HepG2 (cell line): Measurements from ENCODE around the gene ATP9A. TPM values are rescaled to one million over a fixed set of nuclear protein-coding genes. Genes with fewer than 3 reads are reported as not detected.
A peak's percentile ranks its signal among the peaks of the same experiment; 100 is the strongest.

Source experiments
- ATAC-seq: fragments of 200-7000 bp; cut with Tn5 transposase; 3 replicates; pipeline ENCODE4 v1.9.1; 2020; ENCODE audit warnings: mild to moderate bottlenecking, moderate library complexity
- BruUV-seq: library from RNA; stranded (reverse); fragments of 400-500 nt; replicated peaks from 2 replicates; lab custom pipeline; 2021; lab: Mats Ljungman, UMichigan
- CTCF ChIA-PET: fragments of 300-600 bp; formaldehyde crosslinking; extraction: SDS; loops from one replicate; lab custom pipeline; 2021; ENCODE audit warnings: low total read pairs, inconsistent platforms, low intra/inter-chr PET ratio; lab: Yijun Ruan, JAX
- POLR2A ChIA-PET: fragments of 350-600 bp; sonication (Branson Sonifier 250); formaldehyde crosslinking; loops from one replicate; lab custom pipeline; 2020; ENCODE audit warnings: antibody characterized with exemption, inconsistent platforms; lab: Yijun Ruan, JAX
- DNase-seq: peaks from one replicate; pipeline ENCODE4 v3.0.0-alpha.2; 2015; ENCODE audit warnings: low spot score
- FAIRE-seq: peaks from 3 replicates; lab custom pipeline; 2011; peaks lifted over from hg19 to GRCh38; lab: Jason Lieb, UNC
- H2AFZ ChIP-seq: one replicate; pipeline ENCODE4 v1.6.1; 2011; ENCODE audit warnings: low read length, inconsistent platforms
- H3K27ac ChIP-seq: fragments of 300-600 bp; 3 replicates; pipeline ENCODE4 v1.8.0; 2011; ENCODE audit warnings: mixed run types, mild to moderate bottlenecking, mixed read lengths, low read length, inconsistent platforms; ENCODE audit not compliant: insufficient read depth; ENCODE audit errors: extremely low read length
- H3K27me3 ChIP-seq, 2 experiments: fragments of 200-600 bp in 1 of 2; 2 replicates in 1 of 2; 3 replicates in 1 of 2; pipeline versions ENCODE4 v1.6.0 to v1.8.0; 2011; ENCODE audit warnings: low read length in 2 of 2, mild to moderate bottlenecking in 2 of 2, moderate library complexity in 2 of 2, inconsistent platforms in 1 of 2; ENCODE audit not compliant: insufficient read depth in 2 of 2, control insufficient read depth in 1 of 2
- H3K36me3 ChIP-seq, 2 experiments: fragments of 200-600 bp in 1 of 2; replicated peaks in 1 of 2; 2 replicates in 1 of 2; 3 replicates in 1 of 2; pipeline versions ENCODE4 v1.5.1 to v1.8.0; 2011; ENCODE audit warnings: low read length in 2 of 2, inconsistent platforms in 1 of 2; ENCODE audit not compliant: insufficient read depth in 2 of 2, control insufficient read depth in 1 of 2
- H3K4me1 ChIP-seq: 2 replicates; pipeline ENCODE4 v1.5.1; 2012; ENCODE audit warnings: low read length, inconsistent platforms; ENCODE audit not compliant: insufficient read depth
- H3K4me2 ChIP-seq: 2 replicates; pipeline ENCODE4 v1.6.0; 2011; ENCODE audit warnings: low read depth, low read length, inconsistent platforms
- H3K4me3 ChIP-seq, 3 experiments: fragments of 200-600 bp in 1 of 3; sonication (generic), shearing (Covaris generic) in 1 of 3; replicated peaks in 1 of 3; 2 replicates each; pipeline ENCODE4 v1.5.1; 2011 to 2016; ENCODE audit warnings: low read length in 3 of 3, inconsistent platforms in 2 of 3, low read depth in 2 of 3, mild to moderate bottlenecking in 2 of 3, control low read depth in 1 of 3, mixed read lengths in 1 of 3; ENCODE audit not compliant: insufficient read depth in 1 of 3
- H3K79me2 ChIP-seq: one replicate; pipeline ENCODE4 v1.6.1; 2011; ENCODE audit warnings: low read length, inconsistent platforms; ENCODE audit not compliant: insufficient read depth
- H3K9ac ChIP-seq: 2 replicates; pipeline ENCODE4 v1.6.0; 2011; ENCODE audit warnings: mild to moderate bottlenecking, low read depth, low read length, inconsistent platforms; ENCODE audit not compliant: insufficient read depth
- H3K9me3 ChIP-seq: 2 replicates; pipeline ENCODE4 v1.5.1; 2012; ENCODE audit warnings: mild to moderate bottlenecking, low read length
- H4K20me1 ChIP-seq: 2 replicates; pipeline ENCODE4 v1.6.0; 2011; ENCODE audit warnings: inconsistent platforms, mild to moderate bottlenecking, low read length, moderate library complexity; ENCODE audit not compliant: insufficient read depth
- ATF1 ChIP-seq: IDR thresholded peaks from 2 replicates; pipeline ENCODE4 v1.6.1; 2016; ENCODE audit warnings: mild to moderate bottlenecking, control low read depth
- ATM ChIP-seq: fragments of 450-650 bp; IDR thresholded peaks from 2 replicates; pipeline ENCODE4 v1.7.1; 2017; ENCODE audit warnings: mild to moderate bottlenecking, borderline replicate concordance
- CENPT ChIP-seq: sonication (generic); formaldehyde crosslinking; IDR thresholded peaks from 2 replicates; pipeline ENCODE4 v1.8.0; 2022; ENCODE audit warnings: low read depth, mild to moderate bottlenecking, moderate library complexity, missing genetic modification reagents
- HOXD1 ChIP-seq: sonication (generic); formaldehyde crosslinking; IDR thresholded peaks from 2 replicates; pipeline ENCODE4 v1.5.0; 2020; ENCODE audit warnings: missing genetic modification reagents
- ISX ChIP-seq: sonication (generic); formaldehyde crosslinking; conservative IDR thresholded peaks from 2 replicates; pipeline ENCODE4 v1.5.0; 2020; ENCODE audit warnings: missing genetic modification reagents
- JUNB ChIP-seq: sonication (generic); formaldehyde crosslinking; IDR thresholded peaks from 2 replicates; pipeline ENCODE4 v1.8.0; 2022; ENCODE audit warnings: missing genetic modification reagents, mild to moderate bottlenecking, borderline replicate concordance
- KDM5B ChIP-seq: sonication (generic); formaldehyde crosslinking; IDR thresholded peaks from 2 replicates; pipeline ENCODE4 v1.4.0; 2020; ENCODE audit warnings: missing genetic modification reagents, mild to moderate bottlenecking, borderline replicate concordance
- ZBTB21 ChIP-seq: sonication (generic); formaldehyde crosslinking; IDR thresholded peaks from 2 replicates; pipeline ENCODE4 v1.4.0; 2020; ENCODE audit warnings: missing genetic modification reagents
- ZNF10 ChIP-seq: sonication (generic); formaldehyde crosslinking; IDR thresholded peaks from 2 replicates; pipeline ENCODE4 v1.4.0; 2020; ENCODE audit warnings: mild to moderate bottlenecking, low read depth, missing genetic modification reagents, borderline replicate concordance
- ZNF160 ChIP-seq: sonication (generic); formaldehyde crosslinking; IDR thresholded peaks from 2 replicates; pipeline ENCODE4 v1.8.0; 2022; ENCODE audit warnings: mild to moderate bottlenecking, inconsistent platforms, missing genetic modification reagents
- ZNF558 ChIP-seq: sonication (generic); formaldehyde crosslinking; IDR thresholded peaks from 2 replicates; pipeline ENCODE4 v1.9.0; 2022; ENCODE audit warnings: mild to moderate bottlenecking, missing genetic modification reagents, borderline replicate concordance
- ZNF563 ChIP-seq: sonication (generic); formaldehyde crosslinking; IDR thresholded peaks from 2 replicates; pipeline ENCODE4 v1.8.0; 2022; ENCODE audit warnings: mild to moderate bottlenecking, moderate library complexity, missing genetic modification reagents
- ZSCAN31 ChIP-seq: sonication (generic); formaldehyde crosslinking; IDR thresholded peaks from 2 replicates; pipeline ENCODE4 v1.5.0; 2020; ENCODE audit warnings: low read depth, mild to moderate bottlenecking, missing genetic modification reagents
- WGBS: methylation state at CpG from one replicate; pipeline ENCODE4 v1.1.6; 2017; ENCODE audit warnings: low lambda C conversion rate; 5-methylcytosine and 5-hydroxymethylcytosine counted together
- in situ Hi-C: cut with HindIII; loops from 2 replicates; pipeline ENCODE4 v1.10.0; 2017; ENCODE audit warnings: low pct_unique_long_range_greater_than_20kb; ENCODE audit not compliant: extremely low pct_ligation_motif_present
- intact Hi-C: fragments of 100-400 bp; cut with micrococcal nuclease; formaldehyde crosslinking; loops from one replicate; pipeline ENCODE4 v1.10.0; 2022; ENCODE audit not compliant: unreplicated experiment
- polyA plus RNA-seq, 8 experiments: library from polyadenylated mRNA; depleted of rRNA in 3 of 8; stranded (reverse) in 7 of 8; unstranded in 1 of 8; fragments of >200 nt; fragmentation: Illumina TruSeq in 4 of 8; extraction: Trizol in 4 of 8; gene quantifications; 2 replicates each; pipeline versions ENCODE4 v1.2.1 to v1.2.3, GENCODE V29; 2011 to 2016; ENCODE audit warnings: low read depth in 4 of 8, missing spikeins in 1 of 8, mixed read lengths in 1 of 8; ENCODE audit not compliant: insufficient read depth in 1 of 8
- total RNA-seq, 5 experiments: library from RNA; depleted of rRNA; stranded (reverse); fragments of >200 nt; fragmentation: Illumina TruSeq; extraction: Trizol; gene quantifications; 2 replicates each; pipeline ENCODE4 v1.2.3, GENCODE V29; 2016; ENCODE audit warnings: low read depth in 1 of 5
- TF ChIP-seq, protein P1 (sequence below): sonication (generic); formaldehyde crosslinking; IDR thresholded peaks from 2 replicates; pipeline ENCODE4 v1.5.1; 2020; ENCODE audit warnings: missing genetic modification reagents, mild to moderate bottlenecking, borderline replicate concordance
- TF ChIP-seq, protein P2 (sequence below): sonication (generic); formaldehyde crosslinking; IDR thresholded peaks from 2 replicates; pipeline ENCODE4 v1.5.0; 2020; ENCODE audit warnings: mild to moderate bottlenecking, missing genetic modification reagents
- TF ChIP-seq, protein P3 (sequence below): sonication (generic); formaldehyde crosslinking; IDR thresholded peaks from 2 replicates; pipeline ENCODE4 v1.5.1; 2020; ENCODE audit warnings: mild to moderate bottlenecking, moderate library complexity, missing genetic modification reagents

The ATP9A gene
- total and polyA plus RNA-seq, 2 of the 13 experiments (the other 11 are each of a cell fraction or from before 2014, with no cell fraction given): 11.8 to 18.5 TPM

DNA sequence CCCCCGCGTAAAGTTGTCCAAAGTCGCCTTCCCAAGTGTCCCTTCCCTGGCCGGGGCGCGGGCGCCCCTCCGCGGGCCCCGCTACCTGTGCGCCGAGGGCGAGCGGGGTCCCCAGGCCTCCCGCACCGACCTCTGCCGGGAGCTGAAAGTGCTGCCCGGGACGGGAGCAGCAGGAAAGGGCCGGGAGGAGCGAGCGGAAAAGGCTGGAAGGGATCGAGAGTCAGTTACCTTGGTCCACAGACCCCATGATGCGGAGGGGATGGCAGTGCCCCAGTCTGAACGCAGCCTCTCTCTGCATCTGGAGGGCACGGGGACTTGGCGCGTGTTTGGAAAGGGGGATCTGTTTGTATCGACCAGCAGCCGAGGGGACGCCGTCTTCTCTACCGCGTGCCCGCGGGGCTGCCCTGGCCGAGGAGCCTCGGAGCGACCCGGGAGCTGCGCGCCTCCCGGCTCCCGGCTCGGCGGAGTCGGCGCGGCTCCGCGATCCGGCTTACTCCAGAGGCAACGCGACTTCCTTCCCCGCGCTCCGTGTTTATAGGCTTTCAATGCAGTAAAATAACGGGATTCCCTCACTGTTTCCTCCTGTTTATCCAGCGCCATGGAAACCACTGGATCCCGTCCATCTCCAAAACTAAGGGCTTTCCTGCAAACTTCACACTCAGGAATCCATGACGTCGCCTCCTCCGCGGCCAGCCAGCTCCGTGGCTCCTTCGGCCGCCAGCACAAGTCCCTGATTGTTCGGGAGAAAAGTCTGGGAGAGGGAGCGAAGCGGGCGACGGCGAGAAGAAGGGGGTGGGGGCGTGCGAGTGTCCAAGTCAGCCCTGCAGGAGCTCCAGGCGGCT is 205.6 kb downstream of the ATP9A start:
- H3K27ac ChIP-seq: no peak overlapping the region
- no peak for TF ChIP-seq ATM
- TF ChIP-seq ZNF558 (CRISPR knock-in tag): 0 out of 2 replicates have a peak, but pooled peaks have one; percentile 39
- no peak for TF ChIP-seq ZBTB21 (CRISPR knock-in tag)
- no peak for TF ChIP-seq ZNF10 (CRISPR knock-in tag)
- TF ChIP-seq ATF1 (CRISPR knock-in tag): no peak
- TF ChIP-seq KDM5B (CRISPR knock-in tag): peak; percentile 53; the same call in 1 of the 2 replicates
- TF ChIP-seq CENPT (CRISPR knock-in tag): no peak
- no peak for TF ChIP-seq ZNF160 (CRISPR knock-in tag)
- TF ChIP-seq ISX (CRISPR knock-in tag): no peak
- TF ChIP-seq, protein P1, sequence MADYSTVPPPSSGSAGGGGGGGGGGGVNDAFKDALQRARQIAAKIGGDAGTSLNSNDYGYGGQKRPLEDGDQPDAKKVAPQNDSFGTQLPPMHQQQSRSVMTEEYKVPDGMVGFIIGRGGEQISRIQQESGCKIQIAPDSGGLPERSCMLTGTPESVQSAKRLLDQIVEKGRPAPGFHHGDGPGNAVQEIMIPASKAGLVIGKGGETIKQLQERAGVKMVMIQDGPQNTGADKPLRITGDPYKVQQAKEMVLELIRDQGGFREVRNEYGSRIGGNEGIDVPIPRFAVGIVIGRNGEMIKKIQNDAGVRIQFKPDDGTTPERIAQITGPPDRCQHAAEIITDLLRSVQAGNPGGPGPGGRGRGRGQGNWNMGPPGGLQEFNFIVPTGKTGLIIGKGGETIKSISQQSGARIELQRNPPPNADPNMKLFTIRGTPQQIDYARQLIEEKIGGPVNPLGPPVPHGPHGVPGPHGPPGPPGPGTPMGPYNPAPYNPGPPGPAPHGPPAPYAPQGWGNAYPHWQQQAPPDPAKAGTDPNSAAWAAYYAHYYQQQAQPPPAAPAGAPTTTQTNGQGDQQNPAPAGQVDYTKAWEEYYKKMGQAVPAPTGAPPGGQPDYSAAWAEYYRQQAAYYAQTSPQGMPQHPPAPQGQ (CRISPR knock-in tag): no peak
- TF ChIP-seq, protein P2, sequence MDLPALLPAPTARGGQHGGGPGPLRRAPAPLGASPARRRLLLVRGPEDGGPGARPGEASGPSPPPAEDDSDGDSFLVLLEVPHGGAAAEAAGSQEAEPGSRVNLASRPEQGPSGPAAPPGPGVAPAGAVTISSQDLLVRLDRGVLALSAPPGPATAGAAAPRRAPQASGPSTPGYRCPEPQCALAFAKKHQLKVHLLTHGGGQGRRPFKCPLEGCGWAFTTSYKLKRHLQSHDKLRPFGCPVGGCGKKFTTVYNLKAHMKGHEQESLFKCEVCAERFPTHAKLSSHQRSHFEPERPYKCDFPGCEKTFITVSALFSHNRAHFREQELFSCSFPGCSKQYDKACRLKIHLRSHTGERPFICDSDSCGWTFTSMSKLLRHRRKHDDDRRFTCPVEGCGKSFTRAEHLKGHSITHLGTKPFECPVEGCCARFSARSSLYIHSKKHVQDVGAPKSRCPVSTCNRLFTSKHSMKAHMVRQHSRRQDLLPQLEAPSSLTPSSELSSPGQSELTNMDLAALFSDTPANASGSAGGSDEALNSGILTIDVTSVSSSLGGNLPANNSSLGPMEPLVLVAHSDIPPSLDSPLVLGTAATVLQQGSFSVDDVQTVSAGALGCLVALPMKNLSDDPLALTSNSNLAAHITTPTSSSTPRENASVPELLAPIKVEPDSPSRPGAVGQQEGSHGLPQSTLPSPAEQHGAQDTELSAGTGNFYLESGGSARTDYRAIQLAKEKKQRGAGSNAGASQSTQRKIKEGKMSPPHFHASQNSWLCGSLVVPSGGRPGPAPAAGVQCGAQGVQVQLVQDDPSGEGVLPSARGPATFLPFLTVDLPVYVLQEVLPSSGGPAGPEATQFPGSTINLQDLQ (CRISPR knock-in tag): no peak
- TF ChIP-seq ZSCAN31 (CRISPR knock-in tag): 0 out of 2 replicates have a peak, but pooled peaks have one; percentile 26
- peak; percentile 25; the same call in 1 of the 2 replicates for TF ChIP-seq ZNF563
- peak; percentile 53; the same call in 1 of the 2 replicates for TF ChIP-seq HOXD1 (CRISPR knock-in tag)
- TF ChIP-seq JUNB (CRISPR knock-in tag): no peak
- TF ChIP-seq, protein P3, sequence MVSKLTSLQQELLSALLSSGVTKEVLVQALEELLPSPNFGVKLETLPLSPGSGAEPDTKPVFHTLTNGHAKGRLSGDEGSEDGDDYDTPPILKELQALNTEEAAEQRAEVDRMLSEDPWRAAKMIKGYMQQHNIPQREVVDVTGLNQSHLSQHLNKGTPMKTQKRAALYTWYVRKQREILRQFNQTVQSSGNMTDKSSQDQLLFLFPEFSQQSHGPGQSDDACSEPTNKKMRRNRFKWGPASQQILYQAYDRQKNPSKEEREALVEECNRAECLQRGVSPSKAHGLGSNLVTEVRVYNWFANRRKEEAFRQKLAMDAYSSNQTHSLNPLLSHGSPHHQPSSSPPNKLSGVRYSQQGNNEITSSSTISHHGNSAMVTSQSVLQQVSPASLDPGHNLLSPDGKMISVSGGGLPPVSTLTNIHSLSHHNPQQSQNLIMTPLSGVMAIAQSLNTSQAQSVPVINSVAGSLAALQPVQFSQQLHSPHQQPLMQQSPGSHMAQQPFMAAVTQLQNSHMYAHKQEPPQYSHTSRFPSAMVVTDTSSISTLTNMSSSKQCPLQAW (CRISPR knock-in tag): 0 out of 2 replicates have a peak, but pooled peaks have one; percentile 47

More for the DNA sequence above, 205.6 kb downstream of the ATP9A start:
- Histone ChIP-seq H3K79me2 (no peaks in the 10 kb centered on the region), H3K4me1 (peaks cover 51% of the 10 kb centered on the region), H3K9ac (peak overlapping the region; percentile 59), H3K36me3 (no peaks in the 10 kb centered on the region), H3K9me3 (no peaks in the 10 kb centered on the region), H3K4me2 (peak overlapping the region; percentile 96), H3K27me3 (peaks cover 10 to 55% of the 10 kb centered on the region in 2 experiments; a peak in 4 of 5 replicates), H2AFZ (no peak overlapping the region), H3K4me3 (peak overlapping the region; percentile 44 to 75 (median 61)), H4K20me1 (peaks cover 11% of the 10 kb centered on the region; the same call in 1 of the 2 replicates)
- 2% methylated on average over 56 of the region's 76 CpGs for WGBS
- intact Hi-C loops: no loop called here
- DNase-seq (no peak), ATAC-seq (peak; percentile 76), FAIRE-seq (no peak)
- ChIA-PET CTCF (interaction anchor here (1.1 kb wide), 1 partner anchor 19 kb away, joined by 3 read pairs; no protein-coding TSS in a partner anchor), POLR2A (interaction anchor here (1.2 to 2.8 kb wide), 8 partner anchors 9 to 76 kb away, joined by 3 to 16 read pairs (median 4); partner anchors contain the start of gene NFATC2)
- in situ Hi-C loops: no loop called here
- BruUV-seq: no TSS peak
